ENCODE data around the gene CNIH1. TPM values are rescaled to one million over a fixed set of nuclear protein-coding genes. Genes with fewer than 3 reads are reported as not detected.

The CNIH1 gene
- total and polyA plus RNA-seq, 2 of the 13 experiments (the other 11 are each of a cell fraction or from before 2014, with no cell fraction given), result 166 to 421 TPM

DNA sequence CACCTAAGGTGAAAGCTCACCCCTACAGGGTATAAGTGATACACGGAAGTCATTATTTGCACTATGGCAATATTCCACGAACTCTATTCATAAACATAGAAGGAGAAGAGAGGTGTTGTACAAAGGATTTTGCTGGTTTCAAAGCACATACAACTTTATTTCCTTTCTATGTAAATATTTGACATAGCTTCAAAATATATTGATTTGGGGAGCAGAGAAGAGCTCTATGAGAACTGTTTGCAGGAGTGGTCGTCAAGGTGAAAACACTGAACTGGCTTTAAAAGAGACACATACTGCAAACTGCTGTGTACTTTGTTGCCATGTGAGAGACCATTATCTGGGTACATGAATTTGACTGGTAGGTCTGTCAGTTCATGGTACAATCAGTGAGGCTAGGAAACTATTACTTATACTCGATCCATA, 16.7 kb downstream of the CNIH1 start (continued):
- TF ChIP-seq ZNF143 (CRISPR knock-in tag; IDR thresholded peaks at IDR 0.05) (no peak), ZBTB4 (CRISPR knock-in tag; IDR thresholded peaks at IDR 0.05; ENCODE audit: borderline replicate concordance) (no peak), NCOA1 (CRISPR knock-in tag; IDR thresholded peaks at IDR 0.05) (no peak), CEBPB (IDR thresholded peaks at IDR 0.05; ENCODE audit: borderline replicate concordance, low read depth, low read length) (no peak), TAF1 (CRISPR knock-in tag; IDR thresholded peaks at IDR 0.05) (no peak), IRF9 (CRISPR knock-in tag; IDR thresholded peaks at IDR 0.05; ENCODE audit: borderline replicate concordance) (no peak), SMYD3 (CRISPR knock-in tag; IDR thresholded peaks at IDR 0.05) (no peak), MAF1 (CRISPR knock-in tag; IDR thresholded peaks at IDR 0.05; ENCODE audit: borderline replicate concordance) (no peak), HNRNPLL (IDR thresholded peaks at IDR 0.05; ENCODE audit: low read depth, low read length, poor library complexity, severe bottlenecking) (no peak), ZNF557 (CRISPR knock-in tag; IDR thresholded peaks at IDR 0.05) (no peak), MATR3 (CRISPR knock-in tag; IDR thresholded peaks at IDR 0.05) (no peak), PHF21A (CRISPR knock-in tag; IDR thresholded peaks at IDR 0.05) (peak; percentile 58), ARHGAP35 (CRISPR knock-in tag; IDR thresholded peaks at IDR 0.05; ENCODE audit: borderline replicate concordance) (no peak), JUND (CRISPR knock-in tag; IDR thresholded peaks at IDR 0.05) (no peak), KAT7 (CRISPR knock-in tag; IDR thresholded peaks at IDR 0.05; ENCODE audit: borderline replicate concordance) (no peak), EEA1 (CRISPR knock-in tag; IDR thresholded peaks at IDR 0.05; ENCODE audit: borderline replicate concordance) (no peak), RNF2 (conservative IDR thresholded peaks at IDR 0.05; ENCODE audit: low read depth) (no peak), HIC2 (CRISPR knock-in tag; IDR thresholded peaks at IDR 0.05; ENCODE audit: low read depth) (no peak), ZNF558 (CRISPR knock-in tag; IDR thresholded peaks at IDR 0.05; ENCODE audit: borderline replicate concordance) (no peak), IKZF4 (CRISPR knock-in tag; IDR thresholded peaks at IDR 0.05; ENCODE audit: borderline replicate concordance, low read depth, not compliant biosample characterization) (no peak), CEBPG (CRISPR knock-in tag; IDR thresholded peaks at IDR 0.05) (no peak), NR2C2 (CRISPR knock-in tag; IDR thresholded peaks at IDR 0.05; ENCODE audit: borderline replicate concordance) (no peak), ZC3H4 (CRISPR knock-in tag; IDR thresholded peaks at IDR 0.05; ENCODE audit: borderline replicate concordance) (no peak)
- TF ChIP-seq, protein P1, sequence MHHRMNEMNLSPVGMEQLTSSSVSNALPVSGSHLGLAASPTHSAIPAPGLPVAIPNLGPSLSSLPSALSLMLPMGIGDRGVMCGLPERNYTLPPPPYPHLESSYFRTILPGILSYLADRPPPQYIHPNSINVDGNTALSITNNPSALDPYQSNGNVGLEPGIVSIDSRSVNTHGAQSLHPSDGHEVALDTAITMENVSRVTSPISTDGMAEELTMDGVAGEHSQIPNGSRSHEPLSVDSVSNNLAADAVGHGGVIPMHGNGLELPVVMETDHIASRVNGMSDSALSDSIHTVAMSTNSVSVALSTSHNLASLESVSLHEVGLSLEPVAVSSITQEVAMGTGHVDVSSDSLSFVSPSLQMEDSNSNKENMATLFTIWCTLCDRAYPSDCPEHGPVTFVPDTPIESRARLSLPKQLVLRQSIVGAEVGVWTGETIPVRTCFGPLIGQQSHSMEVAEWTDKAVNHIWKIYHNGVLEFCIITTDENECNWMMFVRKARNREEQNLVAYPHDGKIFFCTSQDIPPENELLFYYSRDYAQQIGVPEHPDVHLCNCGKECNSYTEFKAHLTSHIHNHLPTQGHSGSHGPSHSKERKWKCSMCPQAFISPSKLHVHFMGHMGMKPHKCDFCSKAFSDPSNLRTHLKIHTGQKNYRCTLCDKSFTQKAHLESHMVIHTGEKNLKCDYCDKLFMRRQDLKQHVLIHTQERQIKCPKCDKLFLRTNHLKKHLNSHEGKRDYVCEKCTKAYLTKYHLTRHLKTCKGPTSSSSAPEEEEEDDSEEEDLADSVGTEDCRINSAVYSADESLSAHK (CRISPR knock-in tag; IDR thresholded peaks at IDR 0.05; ENCODE audit: borderline replicate concordance), result no peak

All from HepG2 (cell line).